Mucosa of descending colon (tissue), 3 donors: ENCODE results near the gene WSB1. TPM values are rescaled to one million over a fixed set of nuclear protein-coding genes. Genes with fewer than 3 reads are reported as not detected.

ENCODE experiments used
- ATAC-seq: fragments of 200-7000 bp; cut with Tn5 transposase; one replicate; pipeline ENCODE4 v1.9.1; 2020; ENCODE audit warnings: mild to moderate bottlenecking, moderate library complexity
- DNase-seq, 3 donors: peaks; one replicate each; pipeline ENCODE4 v3.0.0-alpha.2; 2020
- H3K36me3 ChIP-seq: fragments of 200-600 bp; one replicate; pipeline ENCODE4 v1.8.0; 2021; ENCODE audit warnings: low read depth, mild to moderate bottlenecking
- H3K4me1 ChIP-seq: fragments of 200-600 bp; one replicate; pipeline ENCODE4 v1.8.0; 2021; ENCODE audit warnings: low read depth, mild to moderate bottlenecking
- H3K4me3 ChIP-seq: fragments of 200-600 bp; one replicate; pipeline ENCODE4 v1.8.0; 2021; ENCODE audit warnings: mild to moderate bottlenecking
- H3K9me3 ChIP-seq: fragments of 200-600 bp; one replicate; pipeline ENCODE4 v1.8.0; 2021; ENCODE audit warnings: mild to moderate bottlenecking
- CTCF ChIP-seq: fragments of 200-600 bp; IDR thresholded peaks from one replicate; pipeline ENCODE4 v1.8.0; 2022; ENCODE audit warnings: antibody characterized with exemption, mild to moderate bottlenecking
- intact Hi-C, 2 donors: fragments of 100-400 bp; cut with DNase I in 1 of 2; cut with micrococcal nuclease in 1 of 2; formaldehyde crosslinking; loops; one replicate each; pipeline versions ENCODE4 v1.11.0 to v1.11.1; 2022; cut with DNase I, micrococcal nuclease
- total RNA-seq, 3 donors: library from RNA; stranded (reverse); fragmentation: NEBNext Ultra II Directional in 2 of 3; extraction: Animal tissue kit (Norgen Biotek cat#: 25700) in 2 of 3; gene quantifications; one replicate each; pipeline versions ENCODE4 v1.2.1 to v1.2.4, GENCODE V29; 2021 to 2023
- donor health status: DM: no; HTN: no; CAD: no; lungs with moderate emphysema.
- donor health status: DM: no; HTN: no; CAD: no.
- donor health status: DM: no; HTN: yes; CAD: no.

The WSB1 gene
- total RNA-seq, 3 donors from 2014 or later: 115 to 149 (median 137) TPM

GRCh38 chr17:27318633-27319032 lies 24.7 kb downstream of the WSB1 start:
- no peaks in the 10 kb centered on the region for H3K9me3 ChIP-seq
- H3K36me3 ChIP-seq: peaks cover 4% of the 10 kb centered on the region
- ATAC-seq (no peak), DNase-seq (no peak)
- no peak for TF ChIP-seq CTCF
- no peak overlapping the region for H3K4me3 ChIP-seq
- intact Hi-C loops: no loop called here
- peaks cover 47% of the 10 kb centered on the region for H3K4me1 ChIP-seq

- TF ChIP-seq CTCF: no peak
- peaks cover 52% of the 10 kb centered on the region for H3K4me1 ChIP-seq
- DNase-seq (peak in 2 of 3 donors; percentile 63 to 65), ATAC-seq (peak; percentile 23)
- H3K4me3 ChIP-seq: no peak overlapping the region
- no peaks in the 10 kb centered on the region for H3K9me3 ChIP-seq
- H3K36me3 ChIP-seq: peaks cover 4% of the 10 kb centered on the region
- intact Hi-C loops: no loop called here
Measured at GRCh38 chr17:27319541-27320221, 25.8 kb downstream of the WSB1 start.

- Histone ChIP-seq H3K4me1 (peaks cover 52% of the 10 kb centered on the region), H3K36me3 (peaks cover 4% of the 10 kb centered on the region), H3K4me3 (no peak overlapping the region), H3K9me3 (no peaks in the 10 kb centered on the region)
- no peak for TF ChIP-seq CTCF
- intact Hi-C loops: no loop called here
- DNase-seq: no peak
- ATAC-seq: peak; percentile 1
Measured at GRCh38 chr17:27320222-27320560, 26.3 kb downstream of the WSB1 start.

- ATAC-seq (no peak), DNase-seq (no peak)
- intact Hi-C loops: no loop called here
- Histone ChIP-seq H3K9me3 (no peaks in the 10 kb centered on the region), H3K36me3 (no peaks in the 10 kb centered on the region), H3K4me3 (no peak overlapping the region), H3K4me1 (peaks cover 42% of the 10 kb centered on the region)
- TF ChIP-seq CTCF: no peak
Measured at GRCh38 chr17:27321372-27321771, 27.5 kb downstream of the WSB1 start.

- H3K4me1 ChIP-seq: peaks cover 40% of the 10 kb centered on the region
- intact Hi-C loops: no loop called here
- DNase-seq: no peak
Measured at GRCh38 chr17:27322026-27322425, 28.1 kb downstream of the WSB1 start.

More at GRCh38 chr17:27322026-27322425, 28.1 kb downstream of the WSB1 start:
- Histone ChIP-seq H3K36me3 (no peaks in the 10 kb centered on the region), H3K4me3 (no peak overlapping the region), H3K9me3 (no peaks in the 10 kb centered on the region)
- no peak for ATAC-seq
- TF ChIP-seq CTCF: no peak
